Bone marrow (tissue), 2 donors: ENCODE data around the gene ICOSLG.
"Not testable (repeated sequence)": the region's sequence is repeated elsewhere in the genome, so short reads cannot be mapped to it uniquely, and the experiment has no call there.

Source experiments
- DNase-seq, 2 donors: peaks; one replicate each; lab custom pipeline; 2025; lab: John Stamatoyannopoulos, UW

The ICOSLG gene

GRCh38 chr21:44240842-44241241, at the start of gene ICOSLG:
Gene ICOSLG (minus strand): TSS chr21:44240943. CDS start chr21:44240817, 126 bp downstream.
- DNase-seq: not testable (repeated sequence)

- no peak for DNase-seq
These were observed 48.8 kb upstream of the ICOSLG start for GRCh38 chr21:44289381-44290010.

GRCh38 chr21:44288251-44289110, 47.7 kb upstream of the ICOSLG start:
- no peak for DNase-seq

GRCh38 chr21:44286716-44287632, 46.2 kb upstream of the ICOSLG start:
- no peak for DNase-seq

GRCh38 chr21:44286086-44286715, 45.5 kb upstream of the ICOSLG start:
- no peak for DNase-seq

- DNase-seq: peak in 1 of 2 donors; percentile 19
These were observed 44.6 kb upstream of the ICOSLG start, which contains the start of gene AIRE for GRCh38 chr21:44285138-44285992. Gene AIRE (plus strand): TSS chr21:44285876. CDS start chr21:44286007, 131 bp downstream.

- DNase-seq: peak in 1 of 2 donors; percentile 33
These were observed 43.2 kb upstream of the ICOSLG start for GRCh38 chr21:44283948-44284347.

GRCh38 chr21:44283211-44283785, 42.6 kb upstream of the ICOSLG start:
- DNase-seq: not testable (repeated sequence)

GRCh38 chr21:44282370-44282769, 41.6 kb upstream of the ICOSLG start:
- DNase-seq: no peak

GRCh38 chr21:44281801-44282200, 41.1 kb upstream of the ICOSLG start:
- no peak for DNase-seq

- no peak for DNase-seq
These were observed 38.9 kb upstream of the ICOSLG start for GRCh38 chr21:44279354-44280260.

- DNase-seq: no peak
These were observed 34.3 kb upstream of the ICOSLG start for GRCh38 chr21:44275041-44275440.

GRCh38 chr21:44273046-44273445, 32.3 kb upstream of the ICOSLG start:
- no peak for DNase-seq

GRCh38 chr21:44272284-44272858, 31.6 kb upstream of the ICOSLG start:
- no peak for DNase-seq

GRCh38 chr21:44271558-44272283, 31.0 kb upstream of the ICOSLG start:
- DNase-seq: no peak

- DNase-seq: no peak
These were observed 28.3 kb upstream of the ICOSLG start for GRCh38 chr21:44269090-44269489.

GRCh38 chr21:44267655-44268142, 27.0 kb upstream of the ICOSLG start:
- DNase-seq: peak in 1 of 2 donors; percentile 47

- no peak for DNase-seq
These were observed 25.1 kb upstream of the ICOSLG start for GRCh38 chr21:44265734-44266270.
